Measurements from ENCODE around the gene MT1X. TPM values are rescaled to one million over a fixed set of nuclear protein-coding genes. Genes with fewer than 3 reads are reported as not detected.

MT1X gene
- polyA plus RNA-seq, 1 donor (not counting 4 experiments of a cell fraction or from before 2014, with no cell fraction given): 58.3 TPM

- TF ChIP-seq, protein P1, sequence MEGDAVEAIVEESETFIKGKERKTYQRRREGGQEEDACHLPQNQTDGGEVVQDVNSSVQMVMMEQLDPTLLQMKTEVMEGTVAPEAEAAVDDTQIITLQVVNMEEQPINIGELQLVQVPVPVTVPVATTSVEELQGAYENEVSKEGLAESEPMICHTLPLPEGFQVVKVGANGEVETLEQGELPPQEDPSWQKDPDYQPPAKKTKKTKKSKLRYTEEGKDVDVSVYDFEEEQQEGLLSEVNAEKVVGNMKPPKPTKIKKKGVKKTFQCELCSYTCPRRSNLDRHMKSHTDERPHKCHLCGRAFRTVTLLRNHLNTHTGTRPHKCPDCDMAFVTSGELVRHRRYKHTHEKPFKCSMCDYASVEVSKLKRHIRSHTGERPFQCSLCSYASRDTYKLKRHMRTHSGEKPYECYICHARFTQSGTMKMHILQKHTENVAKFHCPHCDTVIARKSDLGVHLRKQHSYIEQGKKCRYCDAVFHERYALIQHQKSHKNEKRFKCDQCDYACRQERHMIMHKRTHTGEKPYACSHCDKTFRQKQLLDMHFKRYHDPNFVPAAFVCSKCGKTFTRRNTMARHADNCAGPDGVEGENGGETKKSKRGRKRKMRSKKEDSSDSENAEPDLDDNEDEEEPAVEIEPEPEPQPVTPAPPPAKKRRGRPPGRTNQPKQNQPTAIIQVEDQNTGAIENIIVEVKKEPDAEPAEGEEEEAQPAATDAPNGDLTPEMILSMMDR (optimal IDR thresholded peaks at IDR 0.05 in 1 of 3, IDR thresholded peaks at IDR 0.05 in 1 of 3, conservative IDR thresholded peaks at IDR 0.05 in 1 of 3; ENCODE audit: extremely low read depth in 1 of 3, insufficient read depth in 2 of 3, low read length in 3 of 3): no peak
- peak; percentile 72 for TF ChIP-seq EZH2 (IDR thresholded peaks at IDR 0.05; ENCODE audit: low read length)
- dilution Hi-C loops (cut with MboI; ENCODE audit: extremely low pct_ligation_motif_present, low sequenced_read_pairs): no loop called here
- Histone ChIP-seq H3K4me3 (ENCODE audit: control insufficient read depth in 2 of 3, extremely low read depth in 1 of 3, insufficient read depth in 2 of 3, low read depth in 1 of 3, low read length in 3 of 3) (peak within 1 kb of the TSS in 1 of 3 experiments; percentile 23), H3K4me2 (ENCODE audit: control insufficient read depth, extremely low read depth, insufficient read depth, low read depth, low read length) (peak within 1 kb of the TSS; percentile 76), H3K79me2 (ENCODE audit: control insufficient read depth, insufficient read depth, low read length) (no peaks in the 10 kb centered on the region), H4K20me1 (ENCODE audit: control insufficient read depth, extremely low read depth, insufficient read depth, low read length) (no peaks in the 10 kb centered on the region), H3K36me3 (ENCODE audit: control insufficient read depth in 2 of 2, extremely low read depth in 1 of 2, insufficient read depth in 2 of 2, low read length in 2 of 2) (no peaks in the 10 kb centered on the region), H3K27ac (ENCODE audit: control insufficient read depth, insufficient read depth, low read length) (no peak within 1 kb of the TSS), H3K9me3 (ENCODE audit: control insufficient read depth, low read depth, low read length) (no peaks in the 10 kb centered on the region), H3K4me1 (ENCODE audit: control insufficient read depth, extremely low read depth, insufficient read depth, low read length) (peaks cover 14% of the 10 kb centered on the region), H3K27me3 (ENCODE audit: control insufficient read depth, extremely low read depth, insufficient read depth, low read length) (peaks cover 43% of the 10 kb centered on the region), H3K9me1 (ENCODE audit: control insufficient read depth, extremely low read depth, insufficient read depth, low read length) (no peaks in the 10 kb centered on the region), H3K9ac (ENCODE audit: control insufficient read depth, extremely low read depth, insufficient read depth, low read length) (no peak within 1 kb of the TSS), H2AFZ (ENCODE audit: control insufficient read depth, low read length) (peak within 1 kb of the TSS; percentile 39)
- DNase-seq (ENCODE audit: low read depth, low spot score) (no peak), FAIRE-seq (no peak)
These were observed 14.4 kb upstream of the MT1X start, which contains the start of gene MT1G for GRCh38 chr16:56667581-56668571. Gene MT1G (minus strand): TSS chr16:56668065. CDS start chr16:56667993, 72 bp downstream.

DNA sequence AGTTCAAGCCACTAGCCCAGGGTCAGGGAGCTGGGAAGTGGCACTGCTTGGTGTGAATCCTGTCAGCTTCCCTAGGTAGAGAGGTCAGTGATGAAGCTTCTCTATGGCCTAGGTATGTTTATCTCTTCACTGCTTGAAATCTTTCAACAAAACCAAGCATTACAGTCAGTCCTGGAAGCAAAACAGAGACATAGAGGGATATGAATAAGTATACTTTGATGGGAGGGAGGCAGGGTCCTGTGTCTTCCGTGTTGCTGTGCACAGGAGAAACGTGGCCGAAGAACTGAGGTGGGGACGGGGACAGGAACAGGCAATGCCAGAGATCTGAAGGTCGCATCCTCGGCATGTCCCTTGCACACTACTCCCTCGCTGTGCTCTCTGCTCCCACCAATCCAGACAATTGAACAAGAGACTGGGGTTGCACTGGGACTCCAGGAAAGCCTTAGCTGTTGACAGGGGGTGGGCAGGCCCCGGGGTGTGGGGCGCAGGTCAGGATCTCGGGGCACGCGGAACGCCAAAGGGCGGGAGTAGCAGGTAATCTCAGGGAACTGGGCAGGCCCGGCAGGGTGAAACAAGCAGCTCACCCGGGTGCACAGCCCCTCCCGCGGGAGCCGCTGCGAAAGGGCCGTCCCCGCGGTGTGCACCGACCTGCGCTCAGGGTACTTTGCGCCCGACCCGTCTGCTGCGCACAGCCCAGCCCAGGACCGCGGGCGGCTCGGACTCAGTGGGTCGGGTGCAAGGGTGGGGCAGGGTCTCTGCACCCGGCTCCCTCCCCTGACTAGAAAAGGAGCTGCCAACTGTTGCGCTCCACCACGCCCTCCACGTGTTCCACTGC lies 13.0 kb upstream of the MT1X start, which contains the start of gene MT1H:
Gene MT1H, plus strand, starts transcription at position 810 of the 835 bp plus-strand sequence. CDS start 71 bp downstream, outside the sequence.
- H2AFZ ChIP-seq (ENCODE audit: control insufficient read depth, low read length): no peak within 1 kb of the TSS
- peaks cover 36% of the 10 kb centered on the region for H3K27me3 ChIP-seq (ENCODE audit: control insufficient read depth, extremely low read depth, insufficient read depth, low read length)
- DNase-seq (ENCODE audit: low read depth, low spot score) (no peak), FAIRE-seq (peak; percentile 34)
- H4K20me1 ChIP-seq (ENCODE audit: control insufficient read depth, extremely low read depth, insufficient read depth, low read length): no peaks in the 10 kb centered on the region
- H3K9me1 ChIP-seq (ENCODE audit: control insufficient read depth, extremely low read depth, insufficient read depth, low read length): no peaks in the 10 kb centered on the region
- no peak for TF ChIP-seq EZH2 (IDR thresholded peaks at IDR 0.05; ENCODE audit: low read length)
- TF ChIP-seq, protein P1 (optimal IDR thresholded peaks at IDR 0.05 in 1 of 3, IDR thresholded peaks at IDR 0.05 in 1 of 3, conservative IDR thresholded peaks at IDR 0.05 in 1 of 3; ENCODE audit: extremely low read depth in 1 of 3, insufficient read depth in 2 of 3, low read length in 3 of 3): no peak
- H3K4me3 ChIP-seq (ENCODE audit: control insufficient read depth in 2 of 3, extremely low read depth in 1 of 3, insufficient read depth in 2 of 3, low read depth in 1 of 3, low read length in 3 of 3): no peak within 1 kb of the TSS
- H3K79me2 ChIP-seq (ENCODE audit: control insufficient read depth, insufficient read depth, low read length): no peaks in the 10 kb centered on the region
- peak within 1 kb of the TSS; percentile 50 for H3K4me2 ChIP-seq (ENCODE audit: control insufficient read depth, extremely low read depth, insufficient read depth, low read depth, low read length)
- no peak within 1 kb of the TSS for H3K27ac ChIP-seq (ENCODE audit: control insufficient read depth, insufficient read depth, low read length)
- dilution Hi-C loops (cut with MboI; ENCODE audit: extremely low pct_ligation_motif_present, low sequenced_read_pairs): no loop called here
- no peaks in the 10 kb centered on the region for H3K36me3 ChIP-seq (ENCODE audit: control insufficient read depth in 2 of 2, extremely low read depth in 1 of 2, insufficient read depth in 2 of 2, low read length in 2 of 2)
- peaks cover 14% of the 10 kb centered on the region for H3K4me1 ChIP-seq (ENCODE audit: control insufficient read depth, extremely low read depth, insufficient read depth, low read length)
- H3K9ac ChIP-seq (ENCODE audit: control insufficient read depth, extremely low read depth, insufficient read depth, low read length): no peak within 1 kb of the TSS
- H3K9me3 ChIP-seq (ENCODE audit: control insufficient read depth, low read depth, low read length): no peaks in the 10 kb centered on the region
